NCI-H345 treated with DMSO at 0.1 percent for 48 hours (cell line): Measurements from ENCODE around the gene RNF151.
"Not testable (repeated sequence)": the region's sequence is repeated elsewhere in the genome, so short reads cannot be mapped to it uniquely, and the experiment has no call there.

Source experiments
- DNase-seq: peaks from one replicate; lab custom pipeline; 2025; ENCODE audit not compliant: unreplicated experiment; lab: John Stamatoyannopoulos, UW

The RNF151 gene

GRCh38 chr16:1966460-1966859 lies at the start of gene RNF151:
TSS of gene RNF151 (plus strand) at chr16:1966856. CDS start at chr16:1966882, 26 bp downstream.
- no peak for DNase-seq

- no peak for DNase-seq
Measured at GRCh38 chr16:1917056-1917664, 49.5 kb upstream of the RNF151 start.

DNA sequence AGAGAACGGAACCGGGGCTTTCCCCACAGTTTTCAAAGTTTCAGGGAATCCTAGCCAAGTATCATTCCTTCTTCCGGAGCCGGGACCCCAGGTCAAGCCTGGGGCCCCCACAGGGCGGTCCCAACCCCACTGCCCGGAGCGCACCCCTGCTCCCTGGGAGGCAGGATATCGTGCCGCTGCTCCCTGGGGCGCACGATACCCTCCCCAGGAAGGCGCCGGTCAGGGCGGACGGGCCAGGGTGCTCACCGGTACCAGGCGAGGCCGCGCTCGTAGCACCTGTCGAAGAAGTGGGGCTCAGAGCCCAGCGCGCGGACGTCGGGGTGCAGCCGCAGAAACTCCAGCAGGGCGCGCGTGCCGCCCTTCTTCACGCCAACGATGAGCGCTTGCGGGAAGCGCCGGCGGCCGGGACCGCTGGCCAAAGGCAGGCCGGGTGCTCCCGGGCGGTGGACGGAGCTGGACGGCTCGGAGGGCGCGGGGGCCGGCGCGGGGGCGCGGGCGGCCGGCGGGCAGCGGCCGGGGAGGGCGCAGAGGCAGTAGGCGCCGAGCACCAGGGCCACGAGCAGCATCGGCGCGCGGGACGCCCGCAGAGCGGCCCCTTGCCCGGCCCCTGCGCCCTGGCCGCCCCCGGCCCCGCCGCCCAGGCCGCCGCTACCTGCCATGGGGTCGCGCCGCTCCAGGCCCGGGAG lies 48.8 kb upstream of the RNF151 start:
- DNase-seq, result no peak

DNA sequence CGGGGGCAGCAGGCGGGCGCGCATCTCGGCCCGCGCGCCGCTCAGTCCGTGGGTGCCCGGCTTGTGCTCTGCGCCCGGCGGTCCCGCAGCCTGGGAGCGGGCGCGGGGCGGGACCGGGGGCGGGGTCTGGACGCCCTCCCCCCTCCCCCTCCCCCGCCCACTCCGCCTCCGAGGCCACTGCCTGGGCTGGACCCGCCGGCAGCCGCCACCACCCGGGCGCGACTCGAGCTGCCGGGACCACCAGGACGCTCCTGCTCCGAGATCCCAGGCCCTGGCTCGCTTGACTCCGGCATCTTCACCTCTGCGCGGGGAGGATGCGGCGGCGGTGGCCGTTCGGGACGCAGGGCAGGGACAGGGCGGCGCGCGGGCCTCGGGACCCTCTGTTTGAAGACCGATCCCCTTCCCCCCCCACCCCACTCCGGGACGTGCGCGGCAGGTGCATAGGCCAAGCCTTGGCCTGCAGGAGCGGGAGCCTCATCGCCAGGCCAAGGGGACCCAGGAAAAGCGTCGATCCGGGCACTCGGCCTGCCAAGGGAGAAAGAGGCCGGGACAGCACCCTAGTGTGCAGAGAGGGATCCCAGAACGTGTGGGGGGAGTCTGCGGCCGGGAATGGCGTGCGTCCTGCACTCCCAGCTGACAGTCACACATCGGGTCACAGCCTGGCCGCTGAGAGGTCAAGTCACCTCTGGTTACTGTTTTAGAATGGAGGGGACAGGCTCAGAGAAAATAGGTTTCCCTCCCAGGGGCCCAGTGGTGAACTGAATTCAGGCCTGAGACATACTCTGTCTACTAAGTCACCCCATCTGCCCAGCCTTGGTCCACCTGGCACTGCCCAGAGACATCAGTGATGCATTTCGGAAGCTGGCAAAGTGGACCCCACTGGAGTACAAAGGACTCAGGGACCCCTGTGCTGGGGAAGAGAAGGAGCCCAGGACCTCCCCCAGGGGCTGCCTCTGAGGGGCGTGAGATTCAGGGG lies 48.0 kb upstream of the RNF151 start, which contains the start of gene HS3ST6:
Gene HS3ST6, minus strand, starts transcription at position 65 of the 976 bp plus-strand sequence. CDS start 92 bp downstream, outside the sequence.
- no peak for DNase-seq

DNA sequence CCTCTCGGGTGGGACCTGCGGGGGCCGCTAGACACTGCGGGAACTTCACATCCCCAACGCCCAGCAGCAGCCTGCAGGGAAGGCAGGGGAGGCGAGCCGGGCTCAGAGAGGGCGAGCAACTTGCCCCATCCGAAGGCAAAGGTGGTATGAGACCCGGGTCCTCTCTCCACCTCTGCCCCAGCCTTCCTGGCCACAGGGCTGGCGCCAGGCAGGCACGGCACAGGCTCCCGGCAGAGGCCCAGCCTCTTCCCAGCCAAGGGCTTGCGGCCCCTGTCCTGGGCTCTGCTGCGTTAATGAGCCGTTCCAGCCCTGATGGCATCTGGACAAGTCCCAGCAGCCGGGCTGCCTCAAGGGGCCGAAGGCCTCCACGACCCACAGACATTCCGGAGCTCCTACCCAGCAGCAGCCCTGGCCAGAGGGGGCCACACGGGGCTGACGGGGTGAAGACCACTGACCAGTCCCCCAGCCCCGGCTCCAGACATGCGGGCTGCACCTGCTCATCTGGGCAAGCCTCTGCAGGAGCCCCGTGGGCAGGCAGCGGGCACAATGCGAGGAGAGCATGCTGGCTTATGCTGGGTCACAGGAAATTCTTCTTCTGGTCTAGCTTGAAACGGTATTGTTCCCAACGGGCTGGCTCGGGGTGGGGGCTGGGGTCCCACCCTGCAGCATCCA lies 47.2 kb upstream of the RNF151 start:
- no peak for DNase-seq

GRCh38 chr16:1920122-1920521 lies 46.5 kb upstream of the RNF151 start:
- DNase-seq, result not testable (repeated sequence)

GRCh38 chr16:1920727-1921171 lies 45.9 kb upstream of the RNF151 start:
- DNase-seq, result no peak

- DNase-seq, result no peak
Measured at GRCh38 chr16:1922357-1922756, 44.3 kb upstream of the RNF151 start.

DNA sequence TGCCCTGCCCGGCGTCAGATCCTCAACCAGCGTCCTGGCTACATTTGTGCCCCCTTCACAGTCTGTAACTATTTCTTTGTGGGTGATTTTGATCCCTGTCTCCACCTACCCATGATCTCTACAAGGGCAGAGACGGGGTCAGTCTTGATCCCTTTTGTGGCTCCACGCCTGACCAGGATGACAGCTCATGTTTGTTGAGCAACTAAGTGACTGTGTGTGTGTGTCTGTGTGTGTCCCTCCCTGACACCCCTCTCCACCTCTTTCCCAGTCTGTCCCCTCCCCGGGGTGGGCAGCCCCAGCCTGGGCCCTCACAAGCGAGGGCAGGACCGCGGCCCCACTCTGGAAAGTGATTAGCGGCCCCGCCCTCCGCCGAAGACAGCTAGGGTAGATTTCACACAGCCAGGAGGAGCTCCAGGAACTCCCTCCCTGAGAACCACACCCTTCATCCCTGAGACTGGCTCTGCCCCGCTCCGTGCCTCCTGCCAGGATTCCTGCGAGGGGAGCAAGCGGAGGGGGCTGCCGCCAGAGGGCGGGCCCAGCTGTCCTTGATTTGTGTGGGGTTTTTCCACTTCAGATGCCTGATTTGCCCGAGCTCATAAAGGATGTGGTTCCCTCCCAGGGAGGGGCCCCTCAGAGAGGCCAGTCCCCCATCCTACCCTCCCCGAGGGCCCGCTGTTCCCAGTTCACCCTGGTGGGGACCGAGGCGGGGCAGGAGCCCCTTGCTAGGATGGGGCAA lies 43.2 kb upstream of the RNF151 start:
- no peak for DNase-seq

GRCh38 chr16:1924095-1924494 lies 42.6 kb upstream of the RNF151 start:
- no peak for DNase-seq

GRCh38 chr16:1926271-1926670 lies 40.4 kb upstream of the RNF151 start:
- no peak for DNase-seq

DNA sequence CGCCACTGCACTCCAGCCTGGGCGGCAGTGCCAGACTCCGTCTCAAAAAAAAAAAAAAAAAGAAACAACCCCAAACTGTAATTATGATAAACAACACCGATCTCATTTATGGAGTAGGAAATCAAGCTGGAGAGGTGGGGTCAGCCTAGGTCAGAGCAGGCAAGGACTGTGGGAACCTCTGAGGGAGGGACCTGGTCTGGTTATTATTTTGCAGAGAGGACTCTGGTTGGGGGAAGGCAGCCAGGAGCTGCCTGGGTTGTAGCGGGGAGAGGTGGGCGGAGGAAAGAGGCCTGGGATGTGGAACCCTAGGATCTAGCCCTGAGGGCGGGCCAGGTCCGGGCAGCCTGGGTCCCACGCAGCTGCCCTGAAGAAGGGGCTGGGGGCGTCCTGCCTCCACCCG lies 37.6 kb upstream of the RNF151 start:
- no peak for DNase-seq

- peak; percentile 65 for DNase-seq
Measured at GRCh38 chr16:1929578-1930337, 36.9 kb upstream of the RNF151 start.

GRCh38 chr16:1930338-1930720 lies 36.3 kb upstream of the RNF151 start:
- no peak for DNase-seq

GRCh38 chr16:1932050-1933028 lies 34.3 kb upstream of the RNF151 start:
- DNase-seq, result no peak

- no peak for DNase-seq
Measured at GRCh38 chr16:1933097-1933661, 33.5 kb upstream of the RNF151 start.

GRCh38 chr16:1936945-1937479 lies 29.6 kb upstream of the RNF151 start:
- DNase-seq, result no peak

DNA sequence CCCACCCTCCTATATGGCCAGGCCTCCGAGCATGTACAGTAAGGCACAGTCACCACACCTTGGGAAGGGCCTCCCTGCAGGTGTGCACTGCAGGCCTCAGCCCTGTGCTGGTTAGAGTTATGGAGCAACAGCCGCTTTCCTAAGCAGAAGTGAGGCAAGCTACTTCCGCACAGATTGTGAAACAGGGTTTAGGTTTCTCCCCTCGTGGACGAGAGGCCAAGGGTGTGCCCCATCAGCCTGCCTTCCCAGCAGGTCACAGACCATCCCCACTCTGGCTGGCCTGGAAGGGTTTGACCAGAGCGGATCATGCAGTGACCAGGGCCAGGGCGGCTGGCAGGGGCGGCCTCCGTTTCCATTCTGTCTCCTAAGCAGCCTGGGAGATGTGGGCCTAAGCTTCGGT lies 28.3 kb upstream of the RNF151 start:
- DNase-seq, result no peak
